NCI-H128 (cell line): ENCODE measurements around the gene ADO.

ENCODE experiments used
- DNase-seq: peaks from one replicate; lab custom pipeline; 2025; ENCODE audit not compliant: unreplicated experiment; lab: John Stamatoyannopoulos, UW

Gene ADO

GRCh38 chr10:62792261-62792660, 12.3 kb upstream of the ADO start:
- DNase-seq: no peak

- no peak for DNase-seq
These were observed 10.2 kb upstream of the ADO start for GRCh38 chr10:62794306-62794705.

- DNase-seq: no peak
These were observed 9.4 kb upstream of the ADO start for GRCh38 chr10:62795100-62795499.

GRCh38 chr10:62795762-62796161, 8.8 kb upstream of the ADO start:
- no peak for DNase-seq

- no peak for DNase-seq
These were observed 7.6 kb upstream of the ADO start for GRCh38 chr10:62796896-62797295.

GRCh38 chr10:62801871-62802270, 2.6 kb upstream of the ADO start:
- no peak for DNase-seq

DNA sequence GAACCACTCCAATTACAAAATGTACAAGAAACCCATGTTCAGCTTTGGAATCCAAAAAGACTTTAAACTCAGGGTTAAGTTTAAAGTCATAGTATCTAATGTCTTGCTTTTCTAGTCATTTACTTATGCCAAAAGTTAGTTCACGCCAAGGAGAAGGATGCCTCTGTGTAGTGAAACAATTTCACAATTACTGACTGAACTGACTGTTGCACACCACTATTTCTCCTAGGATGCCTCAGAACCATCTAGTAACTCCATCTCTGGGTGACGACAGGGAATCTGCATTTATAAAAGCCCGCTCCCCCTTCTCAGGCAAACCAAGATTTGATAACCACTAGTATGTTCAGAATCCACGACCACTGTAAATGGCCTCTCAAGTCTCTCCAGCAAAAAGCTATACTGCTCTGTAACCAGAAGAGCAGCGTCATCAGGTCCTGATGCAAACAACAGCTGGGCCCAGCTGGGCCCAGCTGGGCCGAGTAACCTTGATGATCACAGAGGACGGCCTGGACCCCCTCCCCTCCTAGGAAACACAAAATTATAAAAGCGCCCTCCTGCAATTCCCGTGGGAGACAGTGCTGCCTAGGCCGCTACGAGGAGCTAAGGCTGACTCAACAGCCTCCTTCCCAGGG, 680 bp upstream of the ADO start:
- no peak for DNase-seq

GRCh38 chr10:62805231-62806099, 945 bp downstream of the ADO start:
- DNase-seq: no peak

- no peak for DNase-seq
These were observed 1.7 kb downstream of the ADO start for GRCh38 chr10:62806251-62806650.

- DNase-seq: no peak
These were observed 5.8 kb downstream of the ADO start for GRCh38 chr10:62810156-62810902.

DNA sequence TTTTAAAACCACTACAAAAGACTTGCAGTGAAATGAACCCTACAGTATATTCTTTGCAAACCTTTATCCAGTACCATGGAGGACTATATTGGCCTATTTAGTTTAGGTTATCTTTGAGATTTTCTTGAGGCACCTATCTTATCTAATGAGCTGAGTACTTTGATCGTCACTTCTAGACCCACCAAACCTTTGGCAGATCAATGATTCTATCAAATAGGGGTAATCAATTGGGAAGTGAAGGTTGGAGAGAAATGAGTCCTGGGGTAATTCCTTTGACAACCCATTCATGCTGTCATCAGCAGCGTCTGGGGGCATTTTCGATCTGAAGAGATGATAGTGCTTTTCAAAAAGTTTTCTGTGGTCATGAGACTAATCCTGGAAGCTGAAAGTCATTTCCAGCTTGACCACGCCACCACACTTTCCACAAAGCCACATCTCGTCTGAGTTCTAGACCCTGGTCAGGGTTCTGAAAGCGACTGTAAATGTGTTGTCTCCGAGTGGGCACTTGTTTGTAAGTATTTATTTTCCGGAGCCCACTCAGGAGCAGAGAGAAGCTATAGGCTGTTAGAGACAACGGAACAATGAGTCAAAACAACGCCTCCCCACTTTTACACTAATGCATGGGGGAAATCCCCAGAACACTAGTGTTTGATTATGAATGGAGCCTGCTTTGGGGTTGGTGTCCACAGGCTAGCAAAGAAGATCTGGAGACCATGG, 6.8 kb downstream of the ADO start:
- no peak for DNase-seq

- DNase-seq: no peak
These were observed 8.3 kb downstream of the ADO start for GRCh38 chr10:62812672-62813439.

GRCh38 chr10:62813453-62813852, 8.9 kb downstream of the ADO start:
- no peak for DNase-seq

- DNase-seq: no peak
These were observed 9.5 kb downstream of the ADO start for GRCh38 chr10:62813981-62814380.

DNA sequence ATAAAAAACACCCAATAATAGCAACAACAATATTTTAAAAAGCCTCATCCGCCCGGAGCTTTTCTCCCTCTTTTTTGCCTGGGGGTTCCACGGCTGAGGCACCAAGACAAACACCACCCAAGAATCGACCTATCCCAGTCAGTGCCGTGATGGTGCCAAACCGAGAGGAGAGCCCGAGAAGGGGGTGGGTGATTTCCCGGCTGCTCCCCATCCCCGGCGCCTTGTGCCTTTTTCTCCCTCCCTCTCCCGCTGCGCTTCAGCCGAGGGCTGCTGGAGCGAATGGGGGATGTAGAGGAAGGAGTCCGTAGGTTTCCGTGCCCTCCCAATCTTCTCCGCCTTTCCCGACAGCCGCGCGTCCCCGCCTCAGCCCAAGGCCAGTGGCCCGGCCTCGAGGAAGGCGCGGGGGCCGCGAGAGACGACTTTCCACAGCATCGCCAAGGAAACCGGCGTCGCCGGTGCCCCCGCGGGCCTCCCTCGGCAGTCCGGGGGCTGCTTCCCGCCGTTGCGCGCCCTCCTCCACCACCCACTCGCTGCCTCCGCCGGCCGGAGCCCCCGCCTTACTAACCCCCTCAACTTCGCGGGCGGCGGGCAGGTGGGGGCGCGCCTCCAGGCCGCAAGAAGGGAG, 10.3 kb downstream of the ADO start:
- no peak for DNase-seq

GRCh38 chr10:62815381-62816075, 11.0 kb downstream of the ADO start:
- DNase-seq: no peak

DNA sequence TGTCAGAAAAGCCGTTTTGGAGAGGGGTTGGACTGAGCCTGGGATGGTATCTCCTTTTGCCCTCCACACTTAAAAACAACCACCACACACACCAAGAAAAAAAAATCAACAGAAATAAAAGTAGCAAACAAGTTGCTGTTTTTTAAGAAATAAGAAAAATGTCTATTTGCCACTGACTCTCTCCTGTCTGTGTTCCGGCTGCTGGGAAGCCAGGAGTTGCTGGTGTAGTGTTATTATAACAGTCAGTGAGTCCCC, 11.5 kb downstream of the ADO start:
- no peak for DNase-seq

DNA sequence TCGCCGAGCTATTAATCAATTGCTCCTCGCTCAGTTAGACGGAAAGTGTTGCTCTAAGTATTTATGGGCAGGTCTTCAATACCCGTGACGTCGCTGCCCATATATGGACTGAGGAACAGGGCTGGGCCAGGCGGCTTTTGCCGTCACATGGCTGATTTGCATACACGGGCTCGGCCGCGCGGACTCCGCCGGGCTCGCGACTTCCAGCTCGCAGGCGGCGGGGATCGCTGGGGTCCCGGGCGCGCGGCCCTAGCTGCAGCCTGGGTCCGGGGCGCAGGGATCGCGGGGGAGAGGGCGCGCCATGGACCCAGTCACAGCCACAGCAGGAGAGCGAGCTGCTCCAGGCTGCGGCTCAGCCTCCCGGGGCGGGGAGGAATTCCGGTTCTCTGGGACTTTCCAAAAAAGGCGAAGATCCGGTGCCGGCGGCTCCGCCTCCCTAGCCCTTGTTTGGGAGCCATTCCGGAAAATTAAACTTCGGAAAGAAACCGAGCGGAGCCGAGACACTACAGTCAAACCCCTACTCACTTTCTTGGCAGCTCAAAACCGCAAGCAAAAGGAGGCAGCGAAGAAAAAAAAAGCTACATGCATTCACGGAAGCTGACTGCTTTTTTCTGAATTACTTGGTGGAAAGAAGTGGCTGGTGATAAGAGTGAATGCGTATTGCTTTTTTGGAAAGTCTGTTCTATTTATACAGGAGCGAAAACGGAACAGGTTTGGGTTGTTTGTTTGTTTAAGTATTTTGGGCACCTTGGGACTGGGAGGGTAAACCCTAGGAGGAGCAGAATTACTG, 12.0 kb downstream of the ADO start, which contains the start of gene EGR2:
Gene EGR2 (minus strand): TSS at position 36 of the 790 bp plus-strand sequence. CDS start 337 bp downstream, outside the sequence.
- DNase-seq: peak; percentile 48
